Activated T-cell treated with anti-CD3 and anti-CD28 coated beads for 48 hours (primary cell): ENCODE results near the gene OPCML.

Experiments
- DNase-seq: peaks from one replicate; pipeline ENCODE4 v3.0.0-alpha.2; 2020; ENCODE audit warnings: low read depth

The OPCML gene

GRCh38 chr11:133360860-133361688 lies 171.2 kb downstream of the OPCML start:
- DNase-seq, result no peak

GRCh38 chr11:133355095-133355494 lies 177.2 kb downstream of the OPCML start:
- DNase-seq, result no peak

GRCh38 chr11:133354069-133354468 lies 178.2 kb downstream of the OPCML start:
- no peak for DNase-seq

GRCh38 chr11:133350045-133350444 lies 182.3 kb downstream of the OPCML start:
- DNase-seq, result no peak

GRCh38 chr11:133347988-133348387 lies 184.3 kb downstream of the OPCML start:
- DNase-seq, result no peak

- DNase-seq, result no peak
These were observed 186.2 kb downstream of the OPCML start for GRCh38 chr11:133346137-133346536.

- DNase-seq, result no peak
These were observed 188.3 kb downstream of the OPCML start for GRCh38 chr11:133343951-133344350.

GRCh38 chr11:133339495-133340140 lies 192.7 kb downstream of the OPCML start:
- no peak for DNase-seq

- DNase-seq, result no peak
These were observed 193.7 kb downstream of the OPCML start for GRCh38 chr11:133338588-133338987.

GRCh38 chr11:133337951-133338418 lies 194.3 kb downstream of the OPCML start:
- DNase-seq, result no peak

GRCh38 chr11:133337193-133337592 lies 195.1 kb downstream of the OPCML start:
- no peak for DNase-seq

- no peak for DNase-seq
These were observed 201.3 kb downstream of the OPCML start for GRCh38 chr11:133331031-133331430.

GRCh38 chr11:133326849-133327248 lies 205.5 kb downstream of the OPCML start:
- no peak for DNase-seq

- DNase-seq, result no peak
These were observed 206.0 kb downstream of the OPCML start for GRCh38 chr11:133326332-133326731.

- no peak for DNase-seq
These were observed 206.6 kb downstream of the OPCML start for GRCh38 chr11:133325711-133326110.

- no peak for DNase-seq
These were observed 208.9 kb downstream of the OPCML start for GRCh38 chr11:133323354-133323753.

- no peak for DNase-seq
These were observed 214.1 kb downstream of the OPCML start for GRCh38 chr11:133318221-133318620.

GRCh38 chr11:133311230-133311629 lies 221.1 kb downstream of the OPCML start:
- DNase-seq, result no peak

- DNase-seq, result no peak
These were observed 226.3 kb downstream of the OPCML start for GRCh38 chr11:133306019-133306418.

GRCh38 chr11:133305208-133305956 lies 226.9 kb downstream of the OPCML start:
- DNase-seq, result no peak

- no peak for DNase-seq
These were observed 229.0 kb downstream of the OPCML start for GRCh38 chr11:133303262-133303661.

GRCh38 chr11:133302056-133302455 lies 230.2 kb downstream of the OPCML start:
- no peak for DNase-seq

- DNase-seq, result no peak
These were observed 231.6 kb downstream of the OPCML start for GRCh38 chr11:133300666-133301065.
